ENCODE measurements around the gene CTU2.

The CTU2 gene

GRCh38 chr16:88714420-88715302 is 8.4 kb downstream of the CTU2 start:
- no peak for DNase-seq (ENCODE audit: low spot score)

GRCh38 chr16:88715312-88716190 is 9.2 kb downstream of the CTU2 start:
- DNase-seq (ENCODE audit: low spot score): no peak

DNA sequence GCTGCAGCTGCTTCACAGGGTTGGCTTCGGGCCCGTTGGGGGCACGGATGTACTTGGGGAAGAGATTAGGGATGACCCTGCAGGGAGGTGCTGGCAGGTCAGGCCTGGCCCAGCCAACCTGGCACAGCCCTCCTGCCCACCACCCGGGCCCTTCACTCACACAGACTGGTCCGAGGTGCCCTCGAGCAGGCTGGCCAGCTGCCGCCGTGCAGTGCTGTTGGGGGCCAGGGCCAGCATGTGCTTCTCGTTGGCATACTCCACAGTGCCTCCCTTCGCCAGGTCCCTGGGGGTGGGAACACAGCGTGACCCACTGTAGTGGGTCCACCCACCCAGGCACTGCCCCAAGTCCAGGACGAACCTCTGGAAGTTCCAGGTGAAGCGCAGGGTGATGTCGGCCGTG is 9.9 kb downstream of the CTU2 start:
- DNase-seq (ENCODE audit: low spot score): no peak

- DNase-seq (ENCODE audit: low spot score): no peak
Observed at GRCh38 chr16:88716601-88717001, 10.3 kb downstream of the CTU2 start.

- DNase-seq (ENCODE audit: low spot score): no peak
Observed at GRCh38 chr16:88718178-88718577, 11.9 kb downstream of the CTU2 start.

- DNase-seq (ENCODE audit: low spot score): no peak
Observed at GRCh38 chr16:88719267-88719932, 13.1 kb downstream of the CTU2 start.

DNA sequence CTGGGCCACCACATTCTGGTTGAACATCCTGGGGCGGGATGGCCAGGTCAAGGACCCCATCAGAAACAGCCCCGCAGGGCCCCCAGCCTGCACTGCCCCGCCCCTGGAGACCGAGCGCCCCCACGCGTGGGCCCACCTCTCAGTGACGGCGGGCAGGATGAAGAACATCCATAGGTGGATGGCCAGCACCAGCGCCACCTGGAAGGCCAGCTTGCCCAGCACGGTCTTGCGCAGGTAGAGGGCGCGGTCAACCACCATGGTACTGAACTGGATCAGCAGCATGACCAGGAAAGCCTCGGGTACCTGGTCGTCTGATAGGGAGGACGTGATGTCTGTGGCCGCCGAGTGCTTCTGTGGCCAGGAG is 13.6 kb downstream of the CTU2 start:
- DNase-seq (ENCODE audit: low spot score): no peak

DNA sequence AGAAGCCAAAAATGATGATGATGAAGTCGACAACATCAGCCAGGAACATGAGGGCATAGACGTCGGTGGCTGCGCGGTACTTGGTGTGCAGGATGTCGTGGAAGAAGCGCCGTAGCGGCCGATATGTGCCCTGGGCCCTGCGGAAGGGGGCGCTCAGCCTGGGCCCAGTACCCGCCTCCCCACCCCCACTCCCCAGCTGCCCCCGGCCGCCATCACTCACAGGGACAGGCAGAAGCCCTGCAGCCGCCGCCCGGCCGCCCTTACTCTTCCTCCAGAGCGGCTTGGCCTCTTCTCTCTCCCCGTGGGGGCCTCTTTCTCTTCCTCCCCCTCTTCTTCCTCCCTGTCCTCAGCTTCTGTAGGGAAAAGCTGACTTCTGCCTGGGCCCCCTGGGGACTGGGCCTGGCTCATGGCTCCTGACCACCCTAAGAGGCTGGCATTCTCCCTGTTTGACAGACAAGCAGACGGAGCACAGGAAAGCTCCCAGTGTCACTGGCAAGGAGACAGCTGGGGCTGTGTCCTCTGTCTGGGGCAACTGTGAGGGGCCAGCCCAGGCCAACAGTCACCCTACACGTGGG is 14.2 kb downstream of the CTU2 start:
- DNase-seq (ENCODE audit: low spot score): no peak

DNA sequence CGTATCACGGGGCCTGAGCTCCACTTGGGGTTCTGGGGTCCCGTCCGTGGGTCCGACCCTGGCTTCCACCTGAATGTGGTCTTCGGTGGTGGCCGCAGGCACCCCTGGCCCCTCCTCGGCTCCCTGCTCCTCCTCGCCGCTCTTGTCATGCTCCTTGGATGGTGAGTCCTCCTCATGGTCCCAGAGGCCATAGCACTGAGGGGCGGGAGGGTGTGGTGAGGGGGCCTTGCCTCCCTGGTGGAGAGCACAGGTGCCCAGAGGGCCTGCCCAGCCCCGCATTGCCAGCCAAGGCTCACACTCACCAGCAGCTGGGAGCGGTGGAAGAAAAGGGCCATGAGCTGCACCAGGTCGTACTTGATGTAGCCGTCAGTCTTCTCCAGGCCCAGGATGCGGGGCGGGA is 14.9 kb downstream of the CTU2 start:
- no peak for DNase-seq (ENCODE audit: low spot score)

GRCh38 chr16:88721815-88722755 is 15.8 kb downstream of the CTU2 start:
- DNase-seq (ENCODE audit: low spot score): no peak

DNA sequence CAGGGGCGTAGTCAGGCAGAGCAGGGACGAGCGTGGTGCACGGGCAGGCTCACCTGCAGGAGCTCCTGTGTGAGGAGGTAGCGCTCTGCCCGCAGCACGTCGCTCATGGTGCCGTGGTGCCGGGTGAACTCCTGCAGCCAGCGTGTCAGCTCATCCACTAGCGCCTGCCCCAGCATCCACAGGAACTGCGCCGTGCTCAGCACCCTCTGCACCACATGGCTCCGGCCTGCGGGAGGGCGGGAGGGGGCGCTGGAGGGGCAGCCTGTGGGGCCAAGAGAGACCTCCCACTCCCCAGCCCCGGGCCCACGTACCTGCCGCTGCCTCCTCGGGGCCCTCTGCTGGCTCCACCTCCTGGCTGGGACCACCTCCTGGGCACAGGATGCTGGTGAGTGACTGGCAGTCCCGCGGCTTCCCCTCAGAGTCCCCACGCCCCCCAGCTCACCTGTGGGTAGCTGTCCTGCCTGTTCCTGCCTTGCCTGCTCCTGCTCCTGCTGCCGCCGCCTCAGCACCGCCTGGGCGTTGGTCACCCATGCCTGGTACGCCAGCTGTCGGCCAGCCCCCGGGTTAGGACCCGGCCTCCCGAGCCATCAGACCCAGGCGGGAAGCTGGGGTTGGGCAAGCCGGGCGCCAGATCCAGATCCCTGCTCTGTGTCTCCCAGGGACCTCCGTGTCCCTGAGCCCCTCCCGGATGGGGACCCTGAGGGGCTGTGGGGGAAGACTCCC is 16.6 kb downstream of the CTU2 start:
- DNase-seq (ENCODE audit: low spot score): no peak

DNA sequence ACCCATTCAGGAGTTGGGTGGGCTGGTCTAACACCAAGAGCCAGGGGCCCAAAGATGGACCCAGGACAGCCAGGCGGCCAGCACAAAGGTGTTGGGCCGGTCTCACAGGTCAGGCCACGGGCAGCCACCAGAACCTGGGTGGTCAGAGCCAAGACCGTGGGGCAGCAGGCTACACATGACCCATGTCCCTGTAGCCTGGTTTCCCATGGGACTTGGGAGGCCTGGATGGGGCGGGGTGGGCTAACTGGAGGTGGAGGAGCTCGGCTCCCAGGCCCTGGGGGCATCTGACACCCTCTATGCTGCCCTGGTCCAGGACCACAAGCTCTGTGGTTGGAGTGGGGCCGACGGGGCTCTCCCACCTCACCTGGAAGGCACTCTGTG is 17.2 kb downstream of the CTU2 start:
- no peak for DNase-seq (ENCODE audit: low spot score)

DNA sequence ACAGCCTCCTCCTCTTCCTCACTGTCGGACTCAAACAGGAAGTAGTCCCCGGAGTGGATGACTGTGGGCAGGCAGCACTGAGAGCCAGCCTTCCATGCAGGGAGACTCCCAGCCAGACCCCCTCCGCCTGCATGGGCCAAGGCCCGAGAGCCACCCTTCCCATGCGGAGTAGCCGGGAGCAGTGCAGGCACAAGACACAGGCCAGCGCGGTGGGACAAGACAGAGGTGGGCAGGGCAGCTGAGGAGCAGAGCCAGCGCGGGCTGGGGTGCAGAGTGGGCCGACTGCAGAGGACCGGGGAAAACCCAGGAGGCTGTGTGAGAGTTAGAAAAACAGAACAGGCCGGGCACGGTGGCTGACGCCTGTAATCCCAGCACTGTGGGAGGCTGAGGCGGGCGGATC is 17.6 kb downstream of the CTU2 start:
- no peak for DNase-seq (ENCODE audit: low spot score)

GRCh38 chr16:88724855-88725555 is 18.7 kb downstream of the CTU2 start:
- no peak for DNase-seq (ENCODE audit: low spot score)

DNA sequence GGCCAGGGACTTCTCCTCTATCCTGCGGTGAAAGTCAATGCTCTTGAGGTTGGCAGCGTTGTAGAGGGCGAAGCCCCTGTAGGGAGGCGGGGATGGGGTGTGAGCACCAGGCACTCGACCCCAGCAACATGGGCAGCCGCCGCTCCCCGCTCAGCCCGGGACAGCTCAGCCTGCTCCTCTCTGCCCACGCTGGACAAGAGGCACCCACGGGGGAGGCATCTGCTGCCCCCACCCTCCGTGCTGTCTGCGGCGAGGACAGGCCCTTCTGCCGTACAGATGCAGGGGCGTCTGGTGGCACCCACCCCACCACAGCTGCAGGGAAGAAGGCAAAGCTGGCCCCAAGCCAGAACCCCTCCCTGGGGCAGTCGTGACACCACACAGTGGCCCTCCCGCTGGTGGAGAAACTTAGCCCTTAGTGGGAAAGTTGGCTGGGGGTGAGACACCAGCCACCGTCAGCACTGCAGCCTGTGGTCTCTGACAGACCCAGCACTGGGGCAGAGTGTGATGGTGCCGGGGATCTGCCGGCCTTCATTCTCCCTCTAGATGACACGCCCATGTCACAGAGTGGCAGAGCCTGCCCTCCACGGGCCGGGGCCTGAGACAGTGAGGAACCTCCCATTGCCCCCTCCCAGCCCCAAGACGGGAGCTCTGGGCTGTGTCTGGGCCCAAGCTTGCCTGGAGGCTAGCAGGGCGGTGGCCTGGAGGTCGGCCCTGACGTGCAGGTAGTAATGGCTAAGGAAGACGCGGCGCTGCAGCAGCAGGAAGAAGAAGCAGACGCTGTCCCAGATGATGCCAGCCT is 19.5 kb downstream of the CTU2 start:
- no peak for DNase-seq (ENCODE audit: low spot score)

DNA sequence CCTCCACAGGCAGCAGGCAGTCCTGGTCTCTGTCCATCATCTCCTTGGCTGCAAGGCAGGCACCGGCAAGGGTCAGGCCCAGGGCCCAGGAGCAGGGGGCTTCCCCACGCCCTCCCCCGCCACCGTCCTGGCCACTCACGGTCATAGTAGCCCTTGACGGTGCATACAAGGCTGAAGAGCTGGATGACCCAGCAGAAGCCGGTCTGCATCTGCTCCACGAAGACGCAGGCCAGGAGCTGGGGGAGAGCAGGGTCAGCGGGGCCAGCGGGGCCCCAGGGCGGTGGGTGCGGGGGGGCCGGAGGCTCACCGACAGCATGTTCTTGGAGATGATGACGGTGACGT is 20.1 kb downstream of the CTU2 start:
- no peak for DNase-seq (ENCODE audit: low spot score)

GRCh38 chr16:88726981-88727380 is 20.7 kb downstream of the CTU2 start:
- DNase-seq (ENCODE audit: low spot score): no peak

DNA sequence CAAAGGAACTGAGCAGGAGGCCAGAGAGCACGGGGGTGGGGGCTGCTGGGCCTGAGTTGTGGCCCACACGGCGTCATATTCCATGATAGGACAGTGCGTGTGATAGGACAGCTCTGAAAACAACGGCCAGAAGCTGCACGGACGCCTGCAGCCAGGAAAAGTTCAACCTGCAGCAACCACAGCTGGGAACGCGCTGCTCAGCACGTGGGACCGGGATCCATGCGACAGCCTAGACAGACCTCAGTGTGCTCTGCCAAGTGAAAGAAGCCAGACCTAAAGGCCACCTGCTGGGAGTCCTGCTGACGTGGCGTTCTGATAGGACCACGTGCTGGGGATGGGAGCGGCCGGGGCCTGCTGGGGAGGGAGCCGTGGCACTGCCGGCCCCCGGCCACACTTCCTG is 21.6 kb downstream of the CTU2 start:
- DNase-seq (ENCODE audit: low spot score): no peak
